Suprapubic skin (tissue), 3 donors: Measurements from ENCODE around the gene RCOR1.

Experiments
- CTCF ChIP-seq, 2 donors: fragments of 200-600 bp in 1 of 2; fragments of 450-650 bp in 1 of 2; sonication (generic) in 1 of 2; IDR thresholded peaks; one replicate each; pipeline ENCODE4 v1.5.1; 2016 to 2019; ENCODE audit warnings: antibody characterized with exemption in 2 of 2, mild to moderate bottlenecking in 1 of 2, moderate library complexity in 1 of 2
- POLR2A ChIP-seq, 2 donors: fragments of 450-650 bp; IDR thresholded peaks; one replicate each; pipeline ENCODE4 v1.6.1; 2017; ENCODE audit warnings: antibody characterized with exemption in 2 of 2, mild to moderate bottlenecking in 2 of 2, moderate library complexity in 2 of 2

GRCh38 chr14:102661614-102662013, 69.2 kb downstream of the RCOR1 start:
- no peak for TF ChIP-seq CTCF (IDR thresholded peaks at IDR 0.05)
- no peak for TF ChIP-seq POLR2A (IDR thresholded peaks at IDR 0.05)
